ENCODE results near the gene KHK. TPM values are rescaled to one million over a fixed set of nuclear protein-coding genes. Genes with fewer than 3 reads are reported as not detected.

KHK gene
- 0.81 and 1.3 TPM in 2 replicates for total RNA-seq

GRCh38 chr2:27086724-27087593, at the start of gene KHK:
Gene KHK (plus strand): TSS chr2:27086772. CDS start chr2:27087260, 488 bp downstream.

GRCh38 chr2:27050996-27051901, 35.3 kb upstream of the KHK start, which contains the start of gene AGBL5:
Gene AGBL5 (plus strand): TSS chr2:27051668. CDS start chr2:27052959, 1,291 bp downstream.

GRCh38 chr2:27071277-27071989, 15.1 kb upstream of the KHK start, which contains the start of gene OST4:
Gene OST4 (minus strand): TSS chr2:27071654.

GRCh38 chr2:27078267-27079194, 8.0 kb upstream of the KHK start, which contains the start of gene EMILIN1:
Gene EMILIN1 (plus strand): TSS chr2:27078615. CDS start chr2:27079066, 451 bp downstream.

GRCh38 chr2:27118525-27119329, 32.2 kb downstream of the KHK start, which contains the start of gene CGREF1:
Gene CGREF1 (minus strand): TSS chr2:27119128. CDS start chr2:27104366, 14,762 bp downstream.

GRCh38 chr2:27123302-27124150, 37.0 kb downstream of the KHK start, which contains the start of gene ABHD1:
Gene ABHD1 (plus strand): TSS chr2:27123815. CDS start chr2:27123949, 134 bp downstream.

GRCh38 chr2:27133905-27134780, 47.6 kb downstream of the KHK start, which contains the start of gene PREB:
Gene PREB (minus strand): TSS chr2:27134636. CDS start chr2:27134421, 215 bp downstream.

GRCh38 chr2:27139310-27139709, 52.7 kb downstream of the KHK start, which contains the start of gene PRR30:
Gene PRR30 (minus strand): TSS chr2:27139410. CDS start chr2:27138329, 1,081 bp downstream.

GRCh38 chr2:27148801-27149439, 62.3 kb downstream of the KHK start, which contains the start of gene TCF23:
Gene TCF23 (plus strand): TSS chr2:27149004. CDS start chr2:27149134, 130 bp downstream.

Other genes with a start within 250 kb of the KHK start
- not detected in 2 replicates for gene DPYSL5, start 238.6 kb upstream of the KHK start, total RNA-seq
- gene MAPRE3, start 116.1 kb upstream of the KHK start, total RNA-seq, result 3.6 and 5.7 TPM in 2 replicates
- 38.1 and 38.7 TPM in 2 replicates for gene TMEM214, start 53.8 kb upstream of the KHK start, total RNA-seq
- 16.5 and 20.5 TPM in 2 replicates for gene AGBL5, start 35.1 kb upstream of the KHK start, total RNA-seq
- 560 and 659 TPM in 2 replicates for gene OST4, start 15.1 kb upstream of the KHK start, total RNA-seq
- 260 and 292 TPM in 2 replicates for gene EMILIN1, start 8.2 kb upstream of the KHK start, total RNA-seq
- gene CGREF1, start 32.4 kb downstream of the KHK start, total RNA-seq, result 7.0 and 12.2 TPM in 2 replicates
- gene ABHD1, start 37.0 kb downstream of the KHK start, total RNA-seq, result 0.40 TPM in 1 of 2 replicates, not detected in the other
- 40.1 and 54.8 TPM in 2 replicates for gene PREB, start 47.9 kb downstream of the KHK start, total RNA-seq
- not detected in 2 replicates for gene PRR30, start 52.6 kb downstream of the KHK start, total RNA-seq
- gene TCF23, start 62.2 kb downstream of the KHK start, total RNA-seq, result not detected in 2 replicates
- gene ATRAID, start 125.3 kb downstream of the KHK start, total RNA-seq, result 219 and 241 TPM in 2 replicates
- gene SLC5A6, start 125.5 kb downstream of the KHK start, total RNA-seq, result 6.2 and 10.8 TPM in 2 replicates
- gene CAD, start 130.6 kb downstream of the KHK start, total RNA-seq, result 20.6 and 26.8 TPM in 2 replicates
- gene SLC30A3, start 176.3 kb downstream of the KHK start, total RNA-seq, result 0.19 TPM in 1 of 2 replicates, not detected in the other
- not detected in 2 replicates for gene DNAJC5G, start 188.7 kb downstream of the KHK start, total RNA-seq
- 0.13 and 0.19 TPM in 2 replicates for gene TRIM54, start 195.7 kb downstream of the KHK start, total RNA-seq
- 0.40 and 0.50 TPM in 2 replicates for gene UCN, start 221.7 kb downstream of the KHK start, total RNA-seq
- 72.7 and 75.7 TPM in 2 replicates for gene MPV17, start 236.3 kb downstream of the KHK start, total RNA-seq